H9 (cell line): ENCODE data around the gene ZBTB8A. TPM values are rescaled to one million over a fixed set of nuclear protein-coding genes. Genes with fewer than 3 reads are reported as not detected.

ENCODE experiments used
- DNase-seq: peaks from one replicate; pipeline ENCODE4 v3.0.0-alpha.2; 2017
- H2AFZ ChIP-seq: one replicate; pipeline ENCODE4 v1.6.1; 2013; ENCODE audit warnings: mild to moderate bottlenecking, low read length, control low read depth, moderate library complexity
- H2AK5ac ChIP-seq: 2 replicates; pipeline ENCODE4 v1.6.1; 2013; ENCODE audit warnings: low read length, control low read depth, mixed read lengths; ENCODE audit not compliant: insufficient read length
- H2BK120ac ChIP-seq: one replicate; pipeline ENCODE4 v1.6.1; 2013; ENCODE audit warnings: low read depth, mild to moderate bottlenecking, low read length, control low read depth, inconsistent platforms; ENCODE audit not compliant: poor library complexity, severe bottlenecking
- H2BK12ac ChIP-seq: 2 replicates; pipeline ENCODE4 v1.6.1; 2013; ENCODE audit warnings: low read length, control low read depth, mixed read lengths, low read depth; ENCODE audit not compliant: insufficient read length
- H2BK15ac ChIP-seq: 2 replicates; pipeline ENCODE4 v1.6.1; 2013; ENCODE audit warnings: low read depth, low read length, control low read depth
- H2BK20ac ChIP-seq: one replicate; pipeline ENCODE4 v1.6.1; 2013; ENCODE audit warnings: low read depth, mild to moderate bottlenecking, low read length, control low read depth, inconsistent platforms; ENCODE audit not compliant: poor library complexity, severe bottlenecking
- H2BK5ac ChIP-seq: 2 replicates; pipeline ENCODE4 v1.6.1; 2013; ENCODE audit warnings: low read length, control low read depth, mixed read lengths; ENCODE audit not compliant: insufficient read length
- H3K14ac ChIP-seq: 2 replicates; pipeline ENCODE4 v1.6.1; 2013; ENCODE audit warnings: low read length, control low read depth; ENCODE audit not compliant: insufficient read depth
- H3K18ac ChIP-seq: 2 replicates; pipeline ENCODE4 v1.6.1; 2013; ENCODE audit warnings: low read depth, mild to moderate bottlenecking, mixed read lengths, low read length, control low read depth; ENCODE audit not compliant: insufficient read length
- H3K23ac ChIP-seq: 2 replicates; pipeline ENCODE4 v1.6.1; 2013; ENCODE audit warnings: low read length, control low read depth, mixed read lengths, low read depth; ENCODE audit not compliant: insufficient read length
- H3K23me2 ChIP-seq: 2 replicates; pipeline ENCODE4 v1.6.1; 2013; ENCODE audit warnings: low read depth, mild to moderate bottlenecking, mixed read lengths, low read length, control low read depth; ENCODE audit not compliant: insufficient read length, poor library complexity, severe bottlenecking
- H3K27ac ChIP-seq: 2 replicates; pipeline ENCODE4 v1.5.1; 2013; ENCODE audit warnings: low read length, control low read depth, mixed read lengths, low read depth; ENCODE audit not compliant: insufficient read length
- H3K27me3 ChIP-seq: 2 replicates; pipeline ENCODE4 v1.6.1; 2013; ENCODE audit warnings: low read length, control low read depth, inconsistent platforms; ENCODE audit not compliant: insufficient read depth
- H3K4ac ChIP-seq: 2 replicates; pipeline ENCODE4 v1.6.1; 2013; ENCODE audit warnings: low read depth, mild to moderate bottlenecking, control low read depth, inconsistent platforms, low read length, moderate library complexity
- H3K4me1 ChIP-seq: 2 replicates; pipeline ENCODE4 v1.6.1; 2013; ENCODE audit warnings: low read length, control low read depth, inconsistent platforms; ENCODE audit not compliant: insufficient read depth
- H3K4me2 ChIP-seq: 2 replicates; pipeline ENCODE4 v1.6.1; 2013; ENCODE audit warnings: low read length, control low read depth, mixed read lengths; ENCODE audit not compliant: insufficient read length, insufficient read depth
- H3K56ac ChIP-seq: 2 replicates; pipeline ENCODE4 v1.6.1; 2013; ENCODE audit warnings: low read depth, mild to moderate bottlenecking, mixed read lengths, low read length, control low read depth; ENCODE audit not compliant: insufficient read length
- H3K79me1 ChIP-seq: 2 replicates; pipeline ENCODE4 v1.6.1; 2013; ENCODE audit warnings: low read depth, mild to moderate bottlenecking, moderate library complexity, low read length, control low read depth, inconsistent platforms; ENCODE audit not compliant: insufficient read depth, poor library complexity, severe bottlenecking
- H3K79me2 ChIP-seq: 2 replicates; pipeline ENCODE4 v1.6.1; 2013; ENCODE audit warnings: low read length, control low read depth, inconsistent platforms; ENCODE audit not compliant: insufficient read depth
- H3K9ac ChIP-seq: 2 replicates; pipeline ENCODE4 v1.6.1; 2013; ENCODE audit warnings: low read length, control low read depth, mixed read lengths; ENCODE audit not compliant: insufficient read length; ENCODE audit errors: extremely low read depth
- H3K9me3 ChIP-seq: one replicate; pipeline ENCODE4 v1.6.1; 2013; ENCODE audit warnings: low read depth, low read length, inconsistent platforms; ENCODE audit not compliant: control insufficient read depth
- H3T11ph ChIP-seq: one replicate; pipeline ENCODE4 v1.6.1; 2013; ENCODE audit warnings: mild to moderate bottlenecking, low read length, control low read depth, inconsistent platforms
- H4K20me1 ChIP-seq: one replicate; pipeline ENCODE4 v1.6.1; 2013; ENCODE audit not compliant: control insufficient read depth, insufficient read length, insufficient read depth
- H4K5ac ChIP-seq: 2 replicates; pipeline ENCODE4 v1.6.1; 2013; ENCODE audit warnings: low read depth, mild to moderate bottlenecking, mixed read lengths, low read length, control low read depth; ENCODE audit not compliant: insufficient read length
- H4K8ac ChIP-seq: replicated peaks from 2 replicates; pipeline ENCODE4 v1.6.1; 2013; ENCODE audit warnings: low read length, control low read depth, mixed read lengths, low read depth; ENCODE audit not compliant: insufficient read length
- H4K91ac ChIP-seq: 2 replicates; pipeline ENCODE4 v1.6.1; 2013; ENCODE audit warnings: low read depth, mild to moderate bottlenecking, moderate library complexity, mixed read lengths, low read length, control low read depth; ENCODE audit not compliant: insufficient read length
- H3K27ac Mint-ChIP-seq, 3 experiments: 2 replicates in 2 of 3; 3 replicates in 1 of 3; pipeline ENCODE4 v1.8.0; 2020 to 2021; ENCODE audit warnings: mixed read lengths in 3 of 3, mild to moderate bottlenecking in 1 of 3, moderate library complexity in 1 of 3
- H3K27me3 Mint-ChIP-seq: 2 replicates; pipeline ENCODE4 v1.8.0; 2021; ENCODE audit warnings: low read depth, mild to moderate bottlenecking, moderate library complexity, mixed read lengths
- H3K36me3 Mint-ChIP-seq, 3 experiments: 2 replicates in 2 of 3; 3 replicates in 1 of 3; pipeline ENCODE4 v1.8.0; 2020 to 2021; ENCODE audit warnings: low read depth in 3 of 3, mixed read lengths in 3 of 3; ENCODE audit not compliant: insufficient read depth in 1 of 3
- H3K4me1 Mint-ChIP-seq, 2 experiments: 2 replicates each; pipeline ENCODE4 v1.8.0; 2020; ENCODE audit warnings: mixed read lengths in 2 of 2
- H3K4me3 Mint-ChIP-seq, 2 experiments: 2 replicates in 1 of 2; 3 replicates in 1 of 2; pipeline ENCODE4 v1.8.0; 2020 to 2021; ENCODE audit warnings: mild to moderate bottlenecking in 2 of 2, mixed read lengths in 2 of 2, moderate library complexity in 1 of 2
- H3K9me3 Mint-ChIP-seq, 2 experiments: 2 replicates in 1 of 2; 3 replicates in 1 of 2; pipeline ENCODE4 v1.8.0; 2020; ENCODE audit warnings: mild to moderate bottlenecking in 2 of 2, mixed read lengths in 2 of 2, moderate library complexity in 1 of 2
- WGBS: extraction: QIAGEN DNeasy Blood & Tissue Kit; methylation state at CpG from one replicate; pipeline ENCODE4 v1.1.7; 2013; ENCODE audit warnings: missing lambda C conversion rate, low lambda C conversion rate, mixed read lengths; ENCODE audit not compliant: insufficient read length; ENCODE audit errors: extremely low coverage; 5-methylcytosine and 5-hydroxymethylcytosine counted together
- total RNA-seq: library from RNA; stranded (reverse); gene quantifications from 2 replicates; pipeline ENCODE4 v1.2.1, GENCODE V29; 2021
- TF ChIP-seq, protein P1 (sequence below): fragments of 200-600 bp; sonication (generic); conservative IDR thresholded peaks from 3 replicates; pipeline ENCODE4 v1.8.0; 2021; ENCODE audit warnings: antibody characterized with exemption, mild to moderate bottlenecking

ZBTB8A gene
- total RNA-seq, 1 experiment from 2014 or later, result 11.3 TPM

DNA sequence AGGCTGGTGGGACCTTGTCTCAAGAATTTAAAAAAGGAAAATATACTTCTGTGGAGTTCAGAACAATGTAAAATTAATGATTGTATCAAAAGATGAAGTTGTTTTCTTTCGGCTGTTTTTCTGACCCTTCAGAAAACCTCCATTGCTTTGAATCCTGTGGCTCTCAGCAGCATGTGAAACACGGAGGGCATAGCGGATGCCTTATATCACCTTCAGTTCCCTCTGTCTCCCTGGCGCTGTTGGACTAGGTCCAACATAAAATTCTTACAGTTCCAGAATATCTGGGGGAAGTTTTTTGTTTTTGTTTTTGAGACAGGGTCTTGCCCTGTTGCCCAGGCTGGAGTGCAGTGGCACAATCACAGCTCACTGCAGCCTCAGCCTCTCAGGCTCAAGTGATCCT is 7.4 kb downstream of the ZBTB8A start:
- Mint-ChIP-seq H3K36me3 (peaks cover 0 to 3% (median 0%) of the 10 kb centered on the region in 3 experiments; a peak in 1 of 7 replicates), H3K9me3 (no peaks in the 10 kb centered on the region), H3K4me3 (no peak overlapping the region), H3K4me1 (peaks cover 8% of the 10 kb centered on the region in 2 experiments; a peak in 3 of 4 replicates), H3K27me3 (no peaks in the 10 kb centered on the region), H3K27ac (no peak overlapping the region)
- Histone ChIP-seq H3K79me1 (no peaks in the 10 kb centered on the region), H4K91ac (no peak overlapping the region), H3K27me3 (no peaks in the 10 kb centered on the region), H3K9me3 (no peaks in the 10 kb centered on the region), H3K4me2 (no peak overlapping the region), H3K79me2 (no peaks in the 10 kb centered on the region), H3K14ac (no peak overlapping the region), H3K9ac (no peak overlapping the region), H2BK5ac (no peak overlapping the region), H2AFZ (no peak overlapping the region), H2BK12ac (no peak overlapping the region), H3T11ph (no peak overlapping the region), H3K56ac (no peak overlapping the region), H4K5ac (no peak overlapping the region), H3K18ac (no peak overlapping the region), H3K27ac (no peak overlapping the region), H2AK5ac (no peak overlapping the region), H4K8ac (no peak overlapping the region), H2BK120ac (no peak overlapping the region), H4K20me1 (no peaks in the 10 kb centered on the region), H2BK20ac (no peak overlapping the region), H3K23ac (no peak overlapping the region), H2BK15ac (no peak overlapping the region), H3K4ac (no peak overlapping the region), H3K23me2 (no peaks in the 10 kb centered on the region), H3K4me1 (no peaks in the 10 kb centered on the region)
- TF ChIP-seq, protein P1, sequence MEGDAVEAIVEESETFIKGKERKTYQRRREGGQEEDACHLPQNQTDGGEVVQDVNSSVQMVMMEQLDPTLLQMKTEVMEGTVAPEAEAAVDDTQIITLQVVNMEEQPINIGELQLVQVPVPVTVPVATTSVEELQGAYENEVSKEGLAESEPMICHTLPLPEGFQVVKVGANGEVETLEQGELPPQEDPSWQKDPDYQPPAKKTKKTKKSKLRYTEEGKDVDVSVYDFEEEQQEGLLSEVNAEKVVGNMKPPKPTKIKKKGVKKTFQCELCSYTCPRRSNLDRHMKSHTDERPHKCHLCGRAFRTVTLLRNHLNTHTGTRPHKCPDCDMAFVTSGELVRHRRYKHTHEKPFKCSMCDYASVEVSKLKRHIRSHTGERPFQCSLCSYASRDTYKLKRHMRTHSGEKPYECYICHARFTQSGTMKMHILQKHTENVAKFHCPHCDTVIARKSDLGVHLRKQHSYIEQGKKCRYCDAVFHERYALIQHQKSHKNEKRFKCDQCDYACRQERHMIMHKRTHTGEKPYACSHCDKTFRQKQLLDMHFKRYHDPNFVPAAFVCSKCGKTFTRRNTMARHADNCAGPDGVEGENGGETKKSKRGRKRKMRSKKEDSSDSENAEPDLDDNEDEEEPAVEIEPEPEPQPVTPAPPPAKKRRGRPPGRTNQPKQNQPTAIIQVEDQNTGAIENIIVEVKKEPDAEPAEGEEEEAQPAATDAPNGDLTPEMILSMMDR, result no peak
- no CpG with 5 or more reads among the region's 4 CpGs for WGBS
- no peak for DNase-seq
